ENCODE measurements around the gene FCAMR.

DNA sequence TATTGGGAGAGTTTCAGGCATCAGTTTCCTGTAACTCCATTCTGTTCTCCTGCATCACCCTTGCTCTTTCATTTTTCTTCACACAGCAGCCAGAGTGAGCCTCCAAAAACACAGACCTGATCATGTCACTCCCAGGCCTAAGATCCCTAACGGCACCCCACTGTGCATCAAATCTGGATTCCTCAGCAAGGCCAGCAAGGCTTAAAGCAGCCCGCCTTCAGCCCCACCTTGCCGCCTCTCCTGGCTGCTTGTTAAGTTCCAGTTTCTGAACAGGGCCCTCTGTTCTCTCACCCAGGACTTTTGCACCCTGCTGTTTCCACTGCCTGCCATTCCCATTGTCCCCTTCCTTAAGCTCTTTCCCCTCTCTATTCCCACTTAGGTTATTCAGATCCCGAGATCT, 33.0 kb upstream of the FCAMR start:
- TF ChIP-seq, protein P1, sequence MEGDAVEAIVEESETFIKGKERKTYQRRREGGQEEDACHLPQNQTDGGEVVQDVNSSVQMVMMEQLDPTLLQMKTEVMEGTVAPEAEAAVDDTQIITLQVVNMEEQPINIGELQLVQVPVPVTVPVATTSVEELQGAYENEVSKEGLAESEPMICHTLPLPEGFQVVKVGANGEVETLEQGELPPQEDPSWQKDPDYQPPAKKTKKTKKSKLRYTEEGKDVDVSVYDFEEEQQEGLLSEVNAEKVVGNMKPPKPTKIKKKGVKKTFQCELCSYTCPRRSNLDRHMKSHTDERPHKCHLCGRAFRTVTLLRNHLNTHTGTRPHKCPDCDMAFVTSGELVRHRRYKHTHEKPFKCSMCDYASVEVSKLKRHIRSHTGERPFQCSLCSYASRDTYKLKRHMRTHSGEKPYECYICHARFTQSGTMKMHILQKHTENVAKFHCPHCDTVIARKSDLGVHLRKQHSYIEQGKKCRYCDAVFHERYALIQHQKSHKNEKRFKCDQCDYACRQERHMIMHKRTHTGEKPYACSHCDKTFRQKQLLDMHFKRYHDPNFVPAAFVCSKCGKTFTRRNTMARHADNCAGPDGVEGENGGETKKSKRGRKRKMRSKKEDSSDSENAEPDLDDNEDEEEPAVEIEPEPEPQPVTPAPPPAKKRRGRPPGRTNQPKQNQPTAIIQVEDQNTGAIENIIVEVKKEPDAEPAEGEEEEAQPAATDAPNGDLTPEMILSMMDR (IDR thresholded peaks at IDR 0.05): no peak
- TF ChIP-seq POLR2A (IDR thresholded peaks at IDR 0.05): no peak

Data from uterus (tissue), 2 donors.